GM12892 (cell line): Measurements from ENCODE around the gene BNIP3.

Experiments
- DNase-seq: peaks from one replicate; pipeline ENCODE4 v3.0.0; 2011; ENCODE audit not compliant: insufficient read length
- FAIRE-seq: peaks from 2 replicates; lab custom pipeline; 2011; peaks lifted over from hg19 to GRCh38; lab: Jason Lieb, UNC
- POLR2A ChIP-seq: IDR thresholded peaks from 2 replicates; pipeline ENCODE4 v1.6.1; 2011; ENCODE audit warnings: low read depth, low read length, control low read depth
- POLR2AphosphoS5 ChIP-seq: IDR thresholded peaks from 2 replicates; pipeline ENCODE4 v1.6.1; 2011; ENCODE audit warnings: low read depth, low read length, control low read depth
- TAF1 ChIP-seq: IDR thresholded peaks from 2 replicates; pipeline ENCODE4 v1.6.1; 2011; ENCODE audit warnings: low read depth, mild to moderate bottlenecking, control low read depth, low read length, borderline replicate concordance

BNIP3 gene

GRCh38 chr10:131982185-131982756 lies 548 bp upstream of the BNIP3 start:
- DNase-seq = peak; percentile 37
- TF ChIP-seq TAF1 (no peak), POLR2A (no peak), POLR2AphosphoS5 (no peak)
- FAIRE-seq = no peak

- no peak for DNase-seq
- TF ChIP-seq POLR2AphosphoS5 (no peak), TAF1 (no peak), POLR2A (no peak)
- no peak for FAIRE-seq
Measured at GRCh38 chr10:131980761-131981428, 828 bp downstream of the BNIP3 start.

GRCh38 chr10:131980321-131980720 lies 1.4 kb downstream of the BNIP3 start:
- TF ChIP-seq POLR2AphosphoS5 = no peak
- no peak for TF ChIP-seq POLR2A
- TF ChIP-seq TAF1 = no peak
- no peak for DNase-seq
- FAIRE-seq = no peak

- DNase-seq (no peak), FAIRE-seq (no peak)
- no peak for TF ChIP-seq POLR2A
- no peak for TF ChIP-seq POLR2AphosphoS5
- no peak for TF ChIP-seq TAF1
Measured at GRCh38 chr10:131979821-131980270, 1.9 kb downstream of the BNIP3 start.

GRCh38 chr10:131979336-131979735 lies 2.4 kb downstream of the BNIP3 start:
- no peak for DNase-seq
- TF ChIP-seq POLR2A (no peak), TAF1 (no peak), POLR2AphosphoS5 (no peak)
- no peak for FAIRE-seq

GRCh38 chr10:131978851-131979250 lies 2.9 kb downstream of the BNIP3 start:
- no peak for TF ChIP-seq TAF1
- DNase-seq (no peak), FAIRE-seq (no peak)

GRCh38 chr10:131978366-131978765 lies 3.4 kb downstream of the BNIP3 start:
- FAIRE-seq (no peak), DNase-seq (no peak)
- TF ChIP-seq POLR2A (no peak), POLR2AphosphoS5 (no peak), TAF1 (no peak)

GRCh38 chr10:131977323-131978096 lies 4.2 kb downstream of the BNIP3 start:
- no peak for FAIRE-seq
- no peak for DNase-seq
- no peak for TF ChIP-seq POLR2A
- no peak for TF ChIP-seq TAF1
- TF ChIP-seq POLR2AphosphoS5 = no peak

- no peak for TF ChIP-seq POLR2A
- no peak for TF ChIP-seq TAF1
- FAIRE-seq (no peak), DNase-seq (no peak)
Measured at GRCh38 chr10:131975796-131976195, 5.9 kb downstream of the BNIP3 start.

- DNase-seq (no peak), FAIRE-seq (no peak)
- TF ChIP-seq POLR2AphosphoS5 (no peak), POLR2A (no peak), TAF1 (no peak)
Measured at GRCh38 chr10:131975003-131975402, 6.7 kb downstream of the BNIP3 start.

GRCh38 chr10:131974034-131974817 lies 7.5 kb downstream of the BNIP3 start:
- no peak for DNase-seq
- FAIRE-seq = no peak
- TF ChIP-seq POLR2AphosphoS5 = no peak
- TF ChIP-seq POLR2A = no peak
- TF ChIP-seq TAF1 = no peak
